Measurements from ENCODE around the gene KCNK3. TPM values are rescaled to one million over a fixed set of nuclear protein-coding genes. Genes with fewer than 3 reads are reported as not detected.
"Not testable (repeated sequence)": the region's sequence is repeated elsewhere in the genome, so short reads cannot be mapped to it uniquely, and the experiment has no call there.

Gene KCNK3
- total and polyA plus RNA-seq, 4 donors = 6.7 to 29.9 (median 20.0) TPM

DNA sequence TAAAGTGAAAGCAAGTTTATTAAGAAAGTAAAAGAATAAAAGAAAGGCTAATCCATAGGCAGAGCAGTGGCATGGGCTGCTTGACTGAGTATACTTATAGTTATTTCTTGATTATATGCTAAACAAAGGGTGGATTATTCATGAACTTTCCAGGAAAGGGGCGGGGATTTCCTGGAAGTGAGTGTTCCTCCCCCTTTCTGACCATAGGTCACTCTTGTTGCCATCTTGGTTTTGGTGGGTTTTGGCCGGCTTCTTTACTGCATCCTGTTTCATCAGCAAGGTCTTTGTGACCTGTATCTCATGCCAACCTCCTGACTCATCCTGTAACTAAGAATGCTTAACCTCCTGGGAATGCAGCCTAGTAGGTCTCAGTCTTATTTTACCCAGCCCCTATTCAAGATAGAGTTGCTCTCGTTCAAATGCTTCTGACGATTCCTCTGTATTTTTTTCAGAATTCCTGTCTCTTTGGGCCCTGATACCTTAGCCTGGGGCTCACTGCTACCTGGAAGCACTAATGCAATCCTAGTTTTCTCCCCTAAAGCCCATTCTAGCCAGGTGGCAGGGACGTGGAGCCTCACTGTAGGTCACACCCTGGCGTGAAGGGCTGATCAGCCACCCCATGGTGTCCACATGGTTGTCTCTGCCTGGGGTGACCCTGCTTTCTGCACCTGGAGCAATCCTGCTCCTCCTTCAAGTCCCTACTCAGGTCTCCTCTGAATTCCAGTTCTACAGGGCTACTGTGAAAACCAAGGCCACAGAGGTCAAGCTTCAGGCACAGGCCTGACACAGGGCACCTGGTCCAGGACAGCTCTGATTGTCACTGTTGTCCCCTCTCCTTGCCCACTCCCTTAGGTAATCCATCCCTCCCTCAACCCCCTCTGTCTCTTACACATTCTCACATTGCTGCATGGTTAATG lies 65.6 kb downstream of the KCNK3 start:
- DNase-seq (peak in 2 of 3 donors; percentile 33 to 34), ATAC-seq (ENCODE audit: insufficient read depth, low FRiP score) (peak; percentile 38)
- WGBS, 2 donors = 62 to 81% methylated on average over 6 of the region's 6 CpGs
- Histone ChIP-seq H3K4me3 (no peak overlapping the region), H3K36me3 (ENCODE audit: control insufficient read depth in 4 of 4, insufficient read depth in 4 of 4, low read length in 4 of 4) (no peaks in the 10 kb centered on the region), H3K9me3 (ENCODE audit: control insufficient read depth in 4 of 4, insufficient read depth in 3 of 4, low read length in 3 of 4) (no peaks in the 10 kb centered on the region), H3K9ac (ENCODE audit: insufficient read depth in 1 of 2, low read length in 2 of 2) (no peak overlapping the region), H3K27ac (ENCODE audit: low read depth in 1 of 2, low read length in 1 of 2) (peak overlapping the region; percentile 33 to 86), H3K27me3 (ENCODE audit: control insufficient read depth in 3 of 3, insufficient read depth in 3 of 3, low read length in 2 of 3) (no peaks in the 10 kb centered on the region), H3K4me1 (ENCODE audit: control insufficient read depth in 5 of 5, insufficient read depth in 5 of 5, low read length in 5 of 5) (peaks cover 0 to 8% (median 4%) of the 10 kb centered on the region in 5 donors)
- TF ChIP-seq, protein P1, sequence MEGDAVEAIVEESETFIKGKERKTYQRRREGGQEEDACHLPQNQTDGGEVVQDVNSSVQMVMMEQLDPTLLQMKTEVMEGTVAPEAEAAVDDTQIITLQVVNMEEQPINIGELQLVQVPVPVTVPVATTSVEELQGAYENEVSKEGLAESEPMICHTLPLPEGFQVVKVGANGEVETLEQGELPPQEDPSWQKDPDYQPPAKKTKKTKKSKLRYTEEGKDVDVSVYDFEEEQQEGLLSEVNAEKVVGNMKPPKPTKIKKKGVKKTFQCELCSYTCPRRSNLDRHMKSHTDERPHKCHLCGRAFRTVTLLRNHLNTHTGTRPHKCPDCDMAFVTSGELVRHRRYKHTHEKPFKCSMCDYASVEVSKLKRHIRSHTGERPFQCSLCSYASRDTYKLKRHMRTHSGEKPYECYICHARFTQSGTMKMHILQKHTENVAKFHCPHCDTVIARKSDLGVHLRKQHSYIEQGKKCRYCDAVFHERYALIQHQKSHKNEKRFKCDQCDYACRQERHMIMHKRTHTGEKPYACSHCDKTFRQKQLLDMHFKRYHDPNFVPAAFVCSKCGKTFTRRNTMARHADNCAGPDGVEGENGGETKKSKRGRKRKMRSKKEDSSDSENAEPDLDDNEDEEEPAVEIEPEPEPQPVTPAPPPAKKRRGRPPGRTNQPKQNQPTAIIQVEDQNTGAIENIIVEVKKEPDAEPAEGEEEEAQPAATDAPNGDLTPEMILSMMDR (IDR thresholded peaks at IDR 0.05; ENCODE audit: control extremely low read depth, extremely low read depth) = no peak

DNA sequence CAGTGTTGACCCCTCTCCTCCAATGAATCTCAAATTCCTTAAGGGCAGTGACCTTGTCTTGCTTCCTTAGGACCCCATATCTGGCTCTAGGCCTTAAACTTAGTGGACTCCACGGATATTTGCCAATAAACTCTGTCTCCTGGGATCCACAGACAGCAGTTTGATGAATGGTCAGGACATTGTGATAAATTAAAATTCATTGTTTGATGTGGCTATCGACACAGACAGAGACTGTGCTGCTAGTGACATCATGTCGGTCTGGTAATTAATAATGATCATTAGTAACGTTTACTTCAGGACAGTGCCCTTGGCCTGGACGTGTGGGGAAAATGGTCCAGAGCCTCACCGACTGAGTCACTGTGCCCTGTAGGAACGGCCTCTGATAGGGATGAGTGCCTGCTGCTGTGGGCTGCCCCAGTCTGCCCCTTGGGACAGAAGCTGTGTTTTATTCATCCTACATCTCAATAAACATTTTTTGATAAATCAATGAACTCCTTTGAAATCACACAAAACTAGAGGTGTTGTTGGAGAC lies 66.3 kb downstream of the KCNK3 start:
- peaks cover 0 to 9% (median 5%) of the 10 kb centered on the region in 5 donors for H3K4me1 ChIP-seq (ENCODE audit: control insufficient read depth in 5 of 5, insufficient read depth in 5 of 5, low read length in 5 of 5)
- 83 to 89% methylated on average over 7 of the region's 7 CpGs for WGBS, 2 donors
- no peaks in the 10 kb centered on the region for H3K36me3 ChIP-seq (ENCODE audit: control insufficient read depth in 4 of 4, insufficient read depth in 4 of 4, low read length in 4 of 4)
- no peaks in the 10 kb centered on the region for H3K27me3 ChIP-seq (ENCODE audit: control insufficient read depth in 3 of 3, insufficient read depth in 3 of 3, low read length in 2 of 3)
- H3K4me3 ChIP-seq = no peak overlapping the region
- DNase-seq = no peak
- no peaks in the 10 kb centered on the region for H3K9me3 ChIP-seq (ENCODE audit: control insufficient read depth in 4 of 4, insufficient read depth in 3 of 4, low read length in 3 of 4)
- H3K27ac ChIP-seq (ENCODE audit: low read depth in 1 of 2, low read length in 1 of 2) = peak overlapping the region; percentile 14 to 86
- TF ChIP-seq, protein P1 (IDR thresholded peaks at IDR 0.05; ENCODE audit: control extremely low read depth, extremely low read depth) = no peak
- ATAC-seq (ENCODE audit: insufficient read depth, low FRiP score) = no peak
- no peak overlapping the region for H3K9ac ChIP-seq (ENCODE audit: insufficient read depth in 1 of 2, low read length in 2 of 2)

DNA sequence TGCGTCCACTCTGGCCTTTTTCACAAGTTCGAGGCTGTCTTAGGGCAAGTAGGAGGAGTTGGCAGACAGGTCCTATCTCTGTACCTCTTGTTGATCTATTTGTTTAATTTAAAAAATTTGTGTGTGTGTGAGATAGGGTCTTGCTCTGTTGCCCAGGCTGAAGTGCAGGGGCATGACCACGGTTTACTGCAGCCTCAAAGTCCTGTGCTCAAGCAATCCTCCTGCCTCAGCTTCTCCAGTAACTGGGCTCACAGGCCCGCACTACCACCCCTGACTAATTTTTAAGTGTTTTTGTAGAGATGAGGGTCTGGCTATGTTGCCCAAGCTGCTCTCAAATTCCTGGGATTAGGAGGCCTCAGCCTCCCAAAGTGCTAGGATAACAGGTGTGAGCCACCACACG lies 67.3 kb downstream of the KCNK3 start:
- no peak overlapping the region for H3K9ac ChIP-seq (ENCODE audit: insufficient read depth in 1 of 2, low read length in 2 of 2)
- no peak for DNase-seq
- peaks cover under 1 to 9% (median 8%) of the 10 kb centered on the region in 5 donors for H3K4me1 ChIP-seq (ENCODE audit: control insufficient read depth in 5 of 5, insufficient read depth in 5 of 5, low read length in 5 of 5)
- no peak overlapping the region for H3K27ac ChIP-seq (ENCODE audit: low read depth in 1 of 2, low read length in 1 of 2)
- H3K9me3 ChIP-seq (ENCODE audit: control insufficient read depth in 4 of 4, insufficient read depth in 3 of 4, low read length in 3 of 4) = no peaks in the 10 kb centered on the region
- no peak overlapping the region for H3K4me3 ChIP-seq
- 95 to 98% methylated on average over 5 of the region's 5 CpGs for WGBS, 2 donors
- TF ChIP-seq, protein P1 (IDR thresholded peaks at IDR 0.05; ENCODE audit: control extremely low read depth, extremely low read depth) = no peak
- no peak for ATAC-seq (ENCODE audit: insufficient read depth, low FRiP score)
- H3K36me3 ChIP-seq (ENCODE audit: control insufficient read depth in 4 of 4, insufficient read depth in 4 of 4, low read length in 4 of 4) = no peaks in the 10 kb centered on the region
- no peaks in the 10 kb centered on the region for H3K27me3 ChIP-seq (ENCODE audit: control insufficient read depth in 3 of 3, insufficient read depth in 3 of 3, low read length in 2 of 3)

DNA sequence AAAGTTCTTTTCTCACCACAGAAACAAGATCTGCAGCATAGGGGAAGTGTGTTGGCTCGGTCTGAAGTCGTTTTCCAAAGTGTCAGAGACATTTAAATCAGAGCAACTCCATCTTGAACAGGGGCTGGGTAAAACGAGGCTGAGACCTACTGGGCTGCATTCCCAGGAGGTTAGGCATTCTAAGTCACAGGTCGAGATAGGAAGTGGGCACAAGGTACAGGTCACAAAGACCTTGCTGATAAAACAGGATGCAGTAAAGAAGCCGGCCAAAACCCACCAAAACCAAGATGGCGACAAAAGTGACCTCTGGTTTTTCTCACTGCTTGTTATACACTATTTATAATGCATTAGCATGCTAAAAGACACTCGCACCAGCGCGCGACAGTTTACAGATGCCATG lies 68.5 kb downstream of the KCNK3 start:
- H3K27me3 ChIP-seq (ENCODE audit: control insufficient read depth in 3 of 3, insufficient read depth in 3 of 3, low read length in 2 of 3); H3K27ac ChIP-seq (ENCODE audit: low read depth in 1 of 2, low read length in 1 of 2); H3K9ac ChIP-seq (ENCODE audit: insufficient read depth in 1 of 2, low read length in 2 of 2); H3K4me3 ChIP-seq; H3K36me3 ChIP-seq (ENCODE audit: control insufficient read depth in 4 of 4, insufficient read depth in 4 of 4, low read length in 4 of 4); DNase-seq; H3K9me3 ChIP-seq (ENCODE audit: control insufficient read depth in 4 of 4, insufficient read depth in 3 of 4, low read length in 3 of 4); ATAC-seq (ENCODE audit: insufficient read depth, low FRiP score): not testable (repeated sequence)
- H3K4me1 ChIP-seq (ENCODE audit: control insufficient read depth in 5 of 5, insufficient read depth in 5 of 5, low read length in 5 of 5) = peaks cover 4 to 17% (median 8%) of the 10 kb centered on the region in 5 donors
- 80 to 84% methylated on average over 10 of the region's 10 CpGs for WGBS, 2 donors

Measured in lung (tissue), 12 donors.